Measurements from ENCODE around the gene FCAMR.
"Not testable (repeated sequence)": the region's sequence is repeated elsewhere in the genome, so short reads cannot be mapped to it uniquely, and the experiment has no call there.

Gene FCAMR

DNA sequence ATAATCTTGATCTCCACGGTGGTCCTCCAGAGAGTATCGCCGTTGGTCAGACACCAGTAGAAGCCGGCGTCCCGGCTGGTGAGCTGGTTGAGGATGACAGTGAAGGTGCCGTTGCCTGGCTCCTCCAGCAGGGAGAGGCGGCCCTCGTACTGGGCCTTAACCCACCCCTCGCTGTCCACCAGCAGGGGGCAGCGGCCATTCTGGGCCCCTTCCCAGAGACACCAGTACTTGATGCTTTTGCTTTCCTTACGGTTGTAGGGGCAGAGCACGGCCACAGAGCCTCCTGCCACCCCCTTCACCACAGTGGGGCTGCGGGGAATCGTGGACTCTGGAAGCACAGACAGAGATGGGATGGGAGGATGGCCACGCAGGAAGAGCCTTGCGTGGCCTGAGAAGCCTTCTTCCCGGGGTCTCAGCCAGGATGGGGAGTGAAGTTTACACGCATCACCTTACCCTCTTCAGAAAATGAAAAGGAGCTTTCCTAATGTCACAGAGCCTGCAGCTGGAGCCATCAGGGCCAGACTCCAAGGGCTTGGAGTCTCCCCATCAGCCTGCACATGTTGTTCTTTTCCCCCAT is 34.7 kb downstream of the FCAMR start:
- DNase-seq (ENCODE audit: low spot score), result peak; percentile 45

DNA sequence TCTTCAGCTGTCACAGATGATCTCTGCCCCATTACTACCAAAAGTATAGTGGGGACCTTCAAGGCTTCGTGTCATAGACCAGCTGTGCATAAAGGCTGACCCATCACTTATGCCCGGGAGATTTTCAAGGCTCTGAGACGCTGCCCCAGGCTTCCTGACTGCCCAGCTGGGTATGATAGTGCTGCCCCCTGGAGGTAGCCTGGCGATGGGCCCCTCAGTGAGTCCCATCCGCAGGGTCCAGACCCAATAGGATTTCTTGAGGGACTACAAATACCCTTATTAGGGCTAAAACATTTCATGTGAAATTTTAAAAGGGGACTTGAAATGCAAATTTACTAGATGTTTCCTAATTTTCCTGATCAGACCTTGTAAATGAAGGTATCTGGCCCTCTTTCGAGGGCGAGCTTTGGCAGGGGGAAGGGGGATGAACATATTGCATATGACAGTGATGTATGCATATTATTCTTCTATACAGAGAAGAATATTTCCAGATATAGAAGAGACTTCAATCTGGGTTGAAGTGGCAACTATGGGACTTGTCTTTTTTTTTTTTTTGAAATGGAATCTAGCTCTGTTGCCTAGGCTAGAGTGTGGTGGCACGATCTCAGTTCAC is 36.8 kb downstream of the FCAMR start:
- DNase-seq (ENCODE audit: low spot score), result no peak

DNA sequence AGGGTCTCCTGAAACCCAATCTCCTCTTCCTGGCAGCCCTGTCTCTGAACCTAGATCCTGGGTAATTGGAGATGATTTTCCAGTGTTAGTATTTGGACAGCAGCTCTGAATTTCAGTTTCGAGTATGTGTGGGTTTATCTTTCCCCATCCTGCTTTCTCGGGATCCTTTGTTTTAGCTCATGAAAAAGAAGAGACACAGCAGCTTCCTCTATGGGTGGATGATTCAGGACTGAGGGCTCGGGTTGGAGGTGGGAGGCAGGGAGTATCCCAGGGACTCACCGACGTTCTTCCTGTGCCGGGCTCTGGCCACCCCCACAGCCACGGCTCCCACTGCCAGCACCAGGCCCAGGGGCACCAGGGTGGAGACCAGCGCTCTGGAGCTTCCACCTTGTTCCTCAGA is 38.1 kb downstream of the FCAMR start:
- no peak for DNase-seq (ENCODE audit: low spot score)

DNA sequence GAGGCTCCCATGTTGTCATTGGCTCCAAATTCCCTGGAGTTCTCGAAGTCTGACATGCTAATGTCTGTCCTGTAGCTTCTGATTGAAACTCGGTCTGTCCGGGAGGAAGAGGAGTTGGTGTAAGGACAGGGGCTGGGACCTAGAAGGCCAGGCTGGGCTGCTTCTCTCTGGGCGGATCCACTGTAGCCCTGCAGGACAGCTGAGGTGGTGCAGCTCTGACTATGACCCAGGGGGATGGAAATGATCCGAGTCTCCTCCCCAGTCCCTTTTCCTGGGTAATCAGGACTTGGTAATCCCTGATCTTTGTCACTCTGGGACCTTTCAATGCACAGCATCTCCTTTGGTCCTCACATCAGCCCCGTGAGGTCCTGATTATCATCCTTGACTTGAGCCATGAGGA is 38.6 kb downstream of the FCAMR start:
- no peak for DNase-seq (ENCODE audit: low spot score)

DNA sequence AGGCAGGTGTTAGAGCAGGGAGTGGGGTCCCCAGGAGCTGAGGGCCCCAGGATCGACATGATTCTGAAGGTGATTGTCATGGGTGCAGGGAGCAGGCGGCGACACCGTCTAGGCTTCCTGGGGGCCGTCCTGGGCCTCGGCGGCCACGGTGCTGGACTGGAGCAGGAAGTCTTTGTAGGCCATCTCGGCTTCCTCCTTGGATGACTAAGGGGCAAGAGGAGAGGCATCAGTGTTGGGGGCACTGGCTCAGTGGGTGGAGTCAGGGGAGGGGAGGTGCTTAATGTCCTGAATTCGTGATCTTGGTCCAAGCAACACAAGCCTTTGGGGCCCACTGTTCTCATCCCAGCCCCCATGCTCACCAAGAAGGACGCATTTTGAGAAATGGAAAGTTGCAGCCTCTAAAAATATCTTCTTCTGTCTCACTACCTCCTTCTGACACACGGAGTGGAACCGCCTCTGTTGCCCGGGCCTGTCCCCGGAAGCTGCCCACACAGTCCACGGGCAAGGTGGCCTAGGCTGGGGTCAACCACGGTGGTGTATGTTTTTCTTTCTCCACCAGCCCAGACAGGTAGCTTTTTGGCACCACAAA is 40.0 kb downstream of the FCAMR start:
- no peak for DNase-seq (ENCODE audit: low spot score)

DNA sequence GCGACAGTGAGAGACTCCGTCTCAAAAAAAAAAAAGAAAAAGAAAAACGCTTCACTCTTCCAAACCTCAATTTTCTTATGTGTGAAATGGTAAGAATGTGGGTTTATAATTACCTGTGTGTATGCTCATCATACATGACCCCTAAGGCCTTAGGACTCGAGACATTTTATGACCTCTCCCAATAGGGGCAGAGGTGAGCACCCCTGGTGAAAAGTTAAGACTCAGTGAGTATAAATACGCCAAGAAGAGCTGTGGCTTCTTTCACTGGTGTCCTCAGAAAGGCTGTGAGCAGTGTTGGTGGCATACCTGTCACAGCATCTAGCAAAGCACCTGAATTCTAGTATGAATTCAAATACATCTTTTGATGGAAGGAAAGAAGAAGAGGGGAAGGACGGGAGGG is 40.7 kb downstream of the FCAMR start:
- DNase-seq (ENCODE audit: low spot score), result no peak

DNA sequence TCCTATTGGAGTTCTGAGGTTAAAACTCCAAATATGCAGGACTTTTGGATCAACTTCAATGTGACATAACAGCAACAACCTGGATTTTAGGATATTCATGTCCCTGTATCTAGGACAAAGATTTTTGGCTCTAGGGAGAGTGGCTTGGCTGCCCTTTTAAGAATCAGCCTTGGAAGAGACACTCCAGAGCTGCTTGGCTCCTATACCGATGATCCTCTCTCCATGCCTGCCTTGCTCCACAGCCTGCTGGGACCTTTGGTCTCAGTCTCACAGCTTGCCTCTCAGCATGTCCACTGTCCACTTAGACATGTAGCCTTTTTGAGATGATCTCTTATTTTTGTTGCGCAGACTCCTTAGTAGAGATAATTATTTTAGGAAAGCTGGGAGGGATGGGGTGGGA is 44.0 kb downstream of the FCAMR start:
- DNase-seq (ENCODE audit: low spot score), result no peak

DNA sequence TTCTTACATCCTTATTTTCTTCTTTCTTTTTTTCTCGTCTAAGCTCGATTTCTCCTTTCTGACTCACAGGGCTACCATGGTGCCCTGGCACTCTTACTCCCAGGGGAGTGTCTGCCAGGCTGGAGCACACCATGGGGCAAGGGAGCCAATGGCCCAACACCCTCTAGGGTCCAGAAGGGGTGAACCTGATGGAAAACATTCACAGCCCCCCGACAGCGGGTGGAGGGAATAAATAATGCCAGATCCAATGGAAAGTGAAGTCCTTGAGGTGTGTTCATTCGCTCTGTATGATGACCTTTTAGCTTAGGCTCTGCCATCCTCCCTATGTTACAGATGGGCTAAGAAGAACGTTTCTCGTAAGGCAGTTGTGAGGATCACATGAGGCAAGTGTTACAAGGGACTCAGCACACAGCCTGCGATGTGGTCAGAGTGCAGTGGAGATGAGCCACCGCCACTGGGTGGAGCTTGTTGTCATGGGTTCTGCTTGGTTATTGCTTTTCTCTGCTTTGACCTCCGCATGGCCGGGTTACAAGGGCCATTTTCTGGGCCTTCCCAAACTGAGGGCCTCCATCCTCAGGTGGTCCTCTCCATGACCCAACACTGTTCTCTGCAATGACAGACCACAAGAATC is 45.0 kb downstream of the FCAMR start:
- no peak for DNase-seq (ENCODE audit: low spot score)

DNA sequence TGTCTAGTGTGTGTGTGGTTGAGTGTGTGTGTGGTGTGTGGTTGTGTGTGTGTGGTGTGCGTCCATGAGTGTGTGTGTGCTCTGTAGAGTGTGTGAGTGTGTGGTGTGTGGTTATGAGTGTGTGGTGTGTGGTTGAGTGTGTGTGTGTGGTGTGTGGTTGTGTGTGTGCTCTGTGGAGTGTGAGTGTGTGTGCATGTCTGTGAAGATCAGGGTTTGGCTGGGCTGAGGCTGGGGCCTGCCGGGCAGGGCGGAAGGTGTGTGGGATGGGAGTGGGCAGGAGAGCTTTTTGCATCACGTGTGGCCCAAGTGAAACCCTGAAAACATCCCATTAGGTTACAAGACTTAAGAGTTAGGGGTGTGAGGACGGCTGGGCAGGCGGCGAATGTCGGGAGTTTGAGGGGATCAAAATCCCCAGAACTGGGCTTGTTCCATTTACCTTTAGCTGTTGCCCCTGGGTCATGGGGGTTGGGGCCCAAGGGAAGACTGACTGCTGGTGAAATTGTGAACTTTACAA is 45.6 kb downstream of the FCAMR start:
- no peak for DNase-seq (ENCODE audit: low spot score)

DNA sequence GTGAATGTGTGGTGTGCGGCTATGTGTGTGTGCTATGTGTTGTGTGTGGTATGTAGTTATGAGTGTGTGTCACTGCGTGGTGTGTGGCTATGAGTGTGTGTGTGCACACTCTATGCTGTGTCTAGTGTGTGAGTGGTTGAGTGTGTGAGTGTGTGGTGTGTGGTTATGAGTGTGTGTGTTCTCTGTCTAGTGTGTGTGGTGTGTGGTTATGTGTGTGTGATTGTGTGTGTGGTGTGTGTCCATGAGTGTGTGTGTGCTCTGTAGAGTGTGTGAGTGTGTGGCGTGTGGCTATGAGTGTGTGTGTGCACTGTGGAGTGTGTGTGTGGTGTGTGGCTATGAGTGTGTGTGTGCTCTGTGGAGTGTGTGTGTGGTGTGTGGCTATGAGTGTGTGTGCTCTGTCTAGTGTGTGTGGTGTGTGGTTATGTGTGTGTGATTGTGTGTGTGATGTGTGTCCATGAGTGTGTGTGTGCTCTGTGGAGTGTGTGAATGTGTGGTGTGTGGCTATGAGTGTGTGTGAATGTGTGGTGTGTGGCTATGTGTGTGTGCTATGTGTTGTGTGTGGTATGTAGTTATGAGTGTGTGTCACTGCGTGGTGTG is 46.2 kb downstream of the FCAMR start:
- DNase-seq (ENCODE audit: low spot score), result not testable (repeated sequence)

DNA sequence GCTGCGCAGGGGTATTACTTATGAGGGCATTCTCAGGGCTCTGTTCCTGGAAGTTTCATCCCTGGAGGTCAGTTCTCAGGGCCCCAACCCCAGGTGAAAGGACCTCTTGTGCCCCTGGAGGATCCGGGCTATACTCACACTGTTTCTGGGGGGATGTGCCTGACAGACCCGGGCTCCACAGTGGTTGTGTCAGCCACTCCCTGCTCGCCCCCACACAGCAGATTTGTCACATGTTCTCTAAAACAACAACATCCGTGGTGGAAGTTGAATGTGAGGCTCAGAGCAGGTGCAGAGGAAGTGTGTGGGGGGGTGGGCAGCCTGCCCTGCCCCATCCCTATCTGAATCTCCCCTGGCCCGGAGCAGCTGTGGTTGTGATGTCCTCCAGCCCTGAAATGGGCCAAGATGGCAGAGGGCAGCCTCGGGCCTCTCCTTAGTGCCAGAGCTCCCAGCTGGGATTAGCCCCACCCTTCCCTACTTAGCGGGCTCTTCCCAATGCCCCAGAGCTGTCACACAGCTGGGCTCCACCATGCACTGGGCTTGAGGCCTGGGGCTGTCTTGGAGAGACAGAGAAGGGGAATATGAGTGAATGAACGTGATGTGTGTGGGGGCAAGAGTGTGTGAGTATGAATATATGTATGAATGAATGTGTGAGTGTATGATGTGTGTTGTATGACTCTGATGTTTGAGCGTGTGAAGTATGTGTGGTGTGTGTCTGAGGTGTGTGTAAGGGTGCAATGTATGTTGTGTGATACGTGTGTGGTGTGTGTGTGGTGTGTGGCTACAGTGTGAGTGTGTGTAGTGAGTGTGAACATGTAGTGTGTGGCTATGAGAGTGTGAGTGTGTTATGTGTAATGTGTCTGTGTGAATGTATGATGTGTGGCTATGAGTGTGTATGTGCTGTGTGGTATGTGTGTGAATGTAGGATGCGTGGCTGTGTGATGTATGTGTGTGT is 47.0 kb downstream of the FCAMR start:
- no peak for DNase-seq (ENCODE audit: low spot score)

DNA sequence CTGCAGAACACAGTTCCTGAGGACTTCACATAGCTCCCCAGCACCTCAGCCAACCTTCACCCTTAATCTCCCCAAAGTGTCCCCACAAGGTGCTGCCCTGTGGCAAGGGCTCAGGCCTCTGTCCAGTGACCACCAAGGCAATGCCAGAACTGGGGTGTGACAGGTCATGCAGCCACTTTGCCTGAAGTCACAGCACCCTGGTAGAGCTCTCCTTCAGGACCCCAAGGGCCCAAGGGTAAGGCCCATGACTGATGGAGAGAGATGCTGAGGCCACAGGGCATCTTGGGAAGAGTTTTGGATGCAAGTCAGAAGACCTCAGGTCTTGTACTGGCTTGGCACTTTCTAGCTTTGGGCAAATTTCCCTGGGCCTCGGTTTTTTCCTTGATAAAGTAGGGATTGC is 47.7 kb downstream of the FCAMR start:
- no peak for DNase-seq (ENCODE audit: low spot score)

DNA sequence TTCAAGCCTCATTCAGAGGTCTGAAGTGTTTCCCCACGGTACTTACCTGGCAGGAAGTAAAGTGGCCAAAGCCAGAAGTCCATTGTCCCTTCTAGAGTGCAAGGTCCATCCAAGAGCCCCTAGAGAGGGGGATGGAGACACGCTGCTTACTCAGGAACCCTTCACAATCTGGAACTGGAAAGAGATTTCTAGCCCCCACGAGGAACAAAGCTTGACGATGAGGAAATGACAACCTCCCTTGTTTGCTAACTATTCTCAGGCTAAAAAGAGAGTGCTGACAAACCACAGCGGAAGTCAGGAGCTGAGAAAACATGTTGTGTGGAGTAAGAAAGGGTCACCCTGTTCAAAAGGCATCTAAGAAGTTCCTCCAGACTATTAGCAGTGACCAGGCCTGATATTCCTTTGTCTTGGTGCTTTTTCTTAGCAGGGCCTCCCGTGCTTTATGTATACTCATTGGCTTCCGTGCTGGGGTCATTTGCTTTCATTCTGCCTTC is 48.4 kb downstream of the FCAMR start, which contains the start of gene FCMR:
Gene FCMR (minus strand): TSS at position 170 of the 494 bp plus-strand sequence. CDS start 87 bp downstream, at position 83.
- no peak for DNase-seq (ENCODE audit: low spot score)

DNA sequence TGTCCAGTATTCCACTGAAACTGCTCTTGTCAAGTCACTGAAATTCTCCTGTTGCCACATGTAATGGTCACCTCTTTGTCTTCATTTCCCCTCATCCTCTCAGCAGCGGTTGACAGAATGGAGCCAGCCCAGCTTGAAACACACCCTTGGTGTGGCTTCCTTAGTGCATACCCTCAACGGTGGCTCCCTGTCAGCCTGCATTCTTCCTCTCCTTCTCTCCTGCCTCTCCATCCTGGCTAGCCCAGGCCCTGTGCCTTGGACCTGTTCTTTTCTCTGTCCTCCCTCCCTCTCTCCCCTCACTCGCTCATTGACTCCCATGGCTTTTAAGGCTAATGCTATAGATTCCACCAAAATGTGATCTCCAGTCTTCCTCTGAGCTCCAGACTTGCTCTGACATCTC is 52.2 kb downstream of the FCAMR start:
- DNase-seq (ENCODE audit: low spot score), result no peak

DNA sequence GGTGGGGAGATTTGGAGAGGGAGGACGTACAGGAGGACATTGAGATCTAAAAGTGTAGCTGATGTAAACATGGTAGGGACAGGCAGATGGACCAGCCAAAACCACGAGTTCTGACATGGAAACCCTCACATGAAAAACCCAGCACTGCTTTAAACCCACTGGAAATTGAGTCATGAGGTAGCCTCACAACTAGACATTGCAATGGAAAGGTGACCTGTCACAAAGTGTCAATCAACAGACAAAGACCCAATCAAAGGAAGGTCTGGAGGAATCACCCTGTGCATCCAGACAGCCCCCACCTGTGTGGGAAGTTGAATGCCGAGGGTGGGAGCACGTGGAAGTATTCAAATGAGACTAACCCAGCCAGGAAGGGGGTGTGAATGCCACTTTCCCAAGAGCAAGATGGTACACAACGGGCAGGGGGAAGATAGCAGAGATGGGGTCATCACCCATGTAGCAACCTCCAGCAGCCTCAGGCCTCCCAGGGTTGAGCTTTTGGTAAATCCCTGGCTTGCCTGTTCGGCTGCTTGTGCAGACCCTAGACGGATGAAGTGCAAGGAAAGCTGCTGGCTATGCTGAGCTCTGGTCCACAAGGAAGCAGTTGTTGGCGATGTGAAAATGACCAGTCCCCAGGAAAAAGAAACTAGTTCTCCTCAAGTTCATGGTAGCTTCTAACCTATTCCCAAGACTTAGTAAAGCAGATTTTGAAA is 54.1 kb downstream of the FCAMR start:
- no peak for DNase-seq (ENCODE audit: low spot score)

DNA sequence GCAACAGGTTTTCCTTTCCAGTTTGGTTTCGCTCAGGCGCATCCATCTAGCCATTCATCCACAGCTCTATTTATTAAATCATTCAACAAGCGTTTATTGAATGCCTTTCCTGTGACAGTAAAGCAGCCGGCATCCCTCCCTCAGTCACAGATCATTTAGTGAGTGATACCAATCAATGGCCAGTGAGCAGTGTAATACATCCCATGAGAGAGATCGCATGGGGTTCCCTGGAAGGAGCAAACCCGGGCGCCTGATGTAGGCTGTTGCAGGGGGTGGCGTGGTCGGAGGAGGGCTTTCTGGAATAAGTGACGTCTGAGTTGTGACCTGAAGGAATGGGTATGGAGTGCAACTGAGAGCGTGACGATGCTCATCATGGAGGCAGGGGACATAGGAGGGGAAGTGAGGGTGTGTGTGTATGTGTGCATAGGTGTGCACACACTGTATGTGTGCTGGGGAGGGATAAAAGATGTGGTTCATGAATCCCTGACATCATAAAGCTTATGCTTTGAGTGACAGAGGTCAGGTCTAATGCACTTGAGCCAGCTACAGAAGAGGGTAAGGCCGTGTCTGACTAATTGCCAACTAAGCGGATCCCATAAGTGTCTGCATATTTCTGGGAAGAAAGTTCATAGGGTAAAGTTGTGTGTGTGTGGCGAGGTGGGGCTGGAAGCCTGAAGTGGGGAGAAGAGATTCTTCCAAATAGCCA is 55.1 kb downstream of the FCAMR start:
- no peak for DNase-seq (ENCODE audit: low spot score)

DNA sequence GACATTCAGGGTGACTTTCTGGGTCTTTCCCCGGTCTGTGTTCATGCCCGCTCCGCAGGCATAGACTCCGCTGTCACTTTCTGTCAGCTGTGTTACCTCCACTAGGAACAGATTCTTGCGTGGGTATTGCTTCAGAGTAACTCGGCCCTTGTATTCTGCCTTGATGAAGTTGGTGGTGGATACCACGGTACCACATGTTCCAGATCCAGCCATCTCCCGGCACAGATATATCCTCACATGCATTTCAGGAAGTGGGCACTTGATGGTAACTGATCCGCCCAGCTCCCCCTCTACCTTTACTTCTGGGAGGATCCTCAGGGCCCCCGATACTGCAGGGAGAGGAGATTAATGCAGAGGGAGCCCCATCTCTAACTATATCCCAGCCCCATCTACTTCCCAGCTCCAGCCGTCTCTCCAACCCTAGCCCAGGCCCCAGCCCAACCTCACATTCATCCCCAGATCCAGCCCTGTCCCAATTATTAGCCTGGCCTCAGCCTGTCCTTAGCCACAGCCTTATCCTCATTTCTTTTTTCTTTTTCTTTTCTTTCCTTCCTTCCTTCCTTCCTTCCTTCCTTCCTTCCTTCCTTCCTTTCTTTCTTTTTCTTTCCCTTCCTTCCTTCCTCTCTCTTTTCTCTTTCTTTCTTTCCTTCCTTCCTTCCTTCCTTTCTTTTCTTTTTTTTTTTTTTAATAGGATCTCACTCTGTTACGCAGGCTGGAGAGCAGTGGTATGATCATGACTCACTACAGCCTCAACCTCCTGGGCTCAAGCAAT is 56.3 kb downstream of the FCAMR start:
- no peak for DNase-seq (ENCODE audit: low spot score)

DNA sequence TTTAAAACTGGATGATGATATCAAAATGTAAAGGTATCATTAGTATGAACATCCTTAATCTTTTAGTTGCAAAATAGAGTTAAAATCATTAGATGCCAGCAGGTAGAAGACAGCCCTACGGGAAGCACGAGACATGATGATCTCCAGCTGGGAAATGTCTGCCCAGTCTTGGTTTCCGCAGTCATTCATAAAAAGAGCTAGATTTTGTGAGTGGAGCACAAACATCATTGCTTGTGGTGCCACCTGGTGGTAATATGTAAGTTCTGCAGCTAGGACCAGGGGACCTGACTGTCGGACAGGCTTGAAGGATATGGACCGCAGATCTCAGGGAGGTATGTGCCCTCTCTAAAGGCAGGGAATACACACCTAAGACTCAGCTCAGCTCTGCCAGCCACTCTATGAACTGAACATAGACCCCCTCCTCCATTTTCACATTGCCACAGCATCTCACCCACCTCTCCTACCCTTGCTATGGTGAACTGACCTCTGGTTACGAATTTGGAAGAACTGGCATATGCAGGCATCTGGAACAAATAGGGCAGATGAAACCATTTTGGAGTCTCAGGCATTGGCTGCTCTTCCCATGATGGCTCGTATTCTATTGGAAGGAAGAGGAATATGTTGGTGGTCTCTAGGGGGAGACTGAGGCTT is 57.7 kb downstream of the FCAMR start:
- DNase-seq (ENCODE audit: low spot score), result peak; percentile 92

All from COLO829 (cell line).